HL-60/S4 treated with phorbol 12-myristate 13-acetate at 8.2 ng/mL for 4 days and 3 days (cell line): ENCODE data around the gene RAB3D.
"Not testable (repeated sequence)": the region's sequence is repeated elsewhere in the genome, so short reads cannot be mapped to it uniquely, and the experiment has no call there.

Experiments used
- in situ Hi-C: fragments of 300-500 bp; cut with MboI; formaldehyde crosslinking; loops from 2 replicates; pipeline ENCODE4 v1.15.0; 2022; ENCODE audit warnings: low sequenced_read_pairs

The RAB3D gene

DNA sequence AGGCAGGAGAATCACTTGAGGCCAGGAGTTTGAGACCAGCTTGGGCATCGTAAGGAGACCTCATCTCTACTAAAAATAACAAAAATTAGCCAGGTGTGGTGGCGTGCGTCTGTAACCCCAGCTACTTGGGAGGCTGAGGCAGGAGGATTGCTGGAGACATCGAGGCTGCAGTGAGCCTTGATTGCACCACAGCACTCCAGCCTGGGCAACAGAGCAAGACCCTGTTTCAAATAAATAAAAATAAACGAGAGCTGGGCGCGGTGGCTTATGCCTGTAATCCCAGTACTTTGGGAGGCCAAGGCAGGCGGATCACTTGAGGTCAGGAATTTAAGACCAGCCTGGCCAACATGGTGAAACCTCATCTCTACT, 626 bp upstream of the RAB3D start:
- in situ Hi-C loops = not testable (repeated sequence)

DNA sequence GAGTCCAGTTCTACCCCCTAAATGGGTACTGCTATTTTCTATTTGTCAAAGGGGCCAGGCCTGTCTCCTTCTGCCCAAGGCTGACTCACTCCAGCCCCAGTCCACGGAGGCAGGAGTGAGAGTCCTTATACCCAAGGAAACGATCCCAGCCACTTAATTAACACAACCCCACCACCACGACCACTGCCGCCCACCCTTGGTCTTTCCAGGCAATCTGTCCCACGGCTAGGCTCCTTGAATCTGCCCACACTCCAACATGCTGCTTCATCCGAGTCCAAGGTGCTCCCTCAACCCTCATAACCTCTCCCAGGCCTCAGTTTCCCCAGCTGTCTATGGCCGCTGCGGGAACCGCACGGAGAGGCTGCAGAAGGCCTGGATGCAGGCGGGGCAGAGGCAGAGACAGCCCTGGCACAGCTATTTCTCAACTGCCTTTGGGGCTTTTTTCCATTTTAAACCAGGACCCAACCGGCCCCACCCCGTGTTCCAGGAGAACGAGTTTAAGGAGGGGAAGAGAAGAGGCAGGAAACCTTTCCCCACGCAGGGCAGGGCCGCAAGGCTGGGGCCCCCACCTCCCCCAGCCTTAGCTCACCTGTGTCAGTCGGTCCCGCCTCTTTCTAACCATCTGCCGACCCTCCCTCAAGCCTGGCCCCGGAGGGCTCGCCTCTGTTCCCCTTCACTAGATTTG, 746 bp downstream of the RAB3D start:
- in situ Hi-C loops = no loop called here

DNA sequence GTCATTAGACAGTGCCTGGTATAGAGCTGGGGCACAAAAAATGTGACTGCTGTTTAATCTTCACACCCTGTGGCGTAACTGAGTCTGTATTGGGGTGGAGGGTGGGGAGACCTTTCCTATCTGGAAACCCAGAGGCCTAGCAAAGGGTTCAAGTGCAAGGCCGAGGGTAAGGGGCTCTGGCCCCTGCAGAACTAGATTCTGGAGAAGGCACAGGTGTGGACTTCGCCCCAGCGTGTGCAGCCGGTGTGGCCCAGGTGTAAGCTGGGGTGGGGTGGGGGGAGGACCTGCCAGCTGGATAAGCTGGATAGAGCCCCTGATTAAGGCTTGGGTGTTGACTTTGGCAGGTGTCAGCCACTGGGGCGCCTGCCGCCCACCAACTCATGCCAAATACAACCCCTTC, 1.3 kb downstream of the RAB3D start:
- in situ Hi-C loops = no loop called here

DNA sequence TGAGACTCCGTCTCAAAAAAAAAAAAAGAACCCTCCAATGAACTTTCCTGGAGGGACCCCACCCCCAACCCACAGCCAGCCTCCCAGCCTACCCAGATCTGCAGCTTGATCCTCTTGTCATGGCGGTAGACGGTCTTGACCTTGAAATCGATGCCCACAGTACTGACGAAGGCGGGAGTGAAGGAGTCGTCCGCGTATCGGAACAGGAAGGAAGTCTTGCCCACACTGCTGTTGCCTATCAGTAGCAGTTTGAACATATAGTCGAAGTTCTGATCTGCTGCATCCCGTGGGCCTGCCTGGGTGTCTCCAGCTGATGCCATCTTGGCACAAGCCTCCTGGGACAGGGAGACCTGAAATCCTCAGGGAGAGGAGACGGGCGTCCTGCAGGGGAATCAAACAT, 2.4 kb downstream of the RAB3D start:
- in situ Hi-C loops = no loop called here

DNA sequence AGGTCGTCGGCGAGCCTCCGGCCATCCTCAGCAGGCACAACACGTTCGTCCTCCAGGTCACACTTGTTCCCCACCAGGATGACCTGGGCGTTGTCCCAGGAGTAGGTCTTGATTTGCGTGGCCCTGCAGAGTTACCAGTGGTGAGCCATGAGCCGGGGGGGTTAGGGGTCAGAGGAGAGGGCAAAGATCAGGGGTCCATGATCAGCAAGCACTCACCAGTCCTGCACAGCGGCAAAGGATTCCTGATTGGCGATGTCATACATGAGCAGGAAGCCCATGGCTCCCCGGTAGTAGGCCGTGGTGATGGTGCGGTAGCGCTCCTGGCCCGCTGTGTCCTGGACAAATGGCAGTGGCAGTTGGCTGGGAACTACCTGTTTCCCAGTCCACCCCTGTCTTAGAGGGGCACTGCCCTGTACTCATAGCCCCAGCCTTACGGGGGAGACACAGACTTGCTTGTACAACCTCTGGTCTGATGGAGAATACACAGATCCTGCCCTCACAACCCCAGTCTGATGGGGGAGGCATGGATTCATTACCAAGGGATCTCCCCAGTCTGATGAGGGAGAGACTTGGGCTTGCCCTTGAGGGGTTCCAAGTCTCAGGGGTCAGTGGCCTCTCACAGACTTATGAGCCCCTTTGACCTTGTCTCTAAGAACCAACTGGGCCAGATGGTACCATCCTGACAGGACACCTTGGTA, 3.9 kb downstream of the RAB3D start:
- in situ Hi-C loops = no loop called here

DNA sequence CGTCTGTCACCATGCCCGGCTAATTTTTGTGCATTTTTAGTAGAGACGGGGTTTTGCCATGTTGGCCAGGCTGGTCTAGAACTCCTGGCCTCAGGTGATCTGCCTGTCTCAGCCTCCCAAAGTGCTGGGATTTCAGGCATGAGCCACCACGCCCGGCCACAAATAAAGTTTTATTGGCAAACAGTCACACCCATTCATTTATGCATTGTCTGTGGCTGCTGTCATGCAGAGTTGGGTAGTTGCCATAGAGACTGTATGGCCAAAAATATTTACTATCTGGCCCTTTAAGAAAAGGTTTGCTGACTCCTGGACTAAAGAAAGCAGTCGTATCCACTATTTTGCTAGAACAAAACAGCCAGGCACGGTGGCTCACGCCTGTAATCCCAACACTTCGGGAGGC, 5.6 kb downstream of the RAB3D start:
- in situ Hi-C loops = not testable (repeated sequence)

DNA sequence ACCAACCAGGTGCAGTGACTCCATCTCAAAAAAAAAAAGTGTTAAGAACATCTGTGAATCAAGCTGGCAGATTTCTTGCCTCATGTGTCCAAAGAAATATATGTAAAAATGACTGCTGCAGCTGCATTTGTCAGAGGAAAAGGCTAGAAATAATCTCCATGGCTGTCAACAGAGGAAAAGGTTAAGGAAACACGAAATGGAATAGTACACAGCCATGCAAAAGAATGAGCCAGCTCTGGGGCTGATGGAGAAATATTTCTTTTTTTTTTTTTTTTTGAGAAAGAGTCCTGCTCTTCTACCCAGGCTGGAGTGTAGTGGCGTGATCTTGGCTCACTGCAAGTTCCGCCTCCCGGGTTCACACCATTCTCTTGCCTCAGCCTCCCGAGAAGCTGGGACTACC, 6.6 kb downstream of the RAB3D start:
- in situ Hi-C loops = no loop called here

DNA sequence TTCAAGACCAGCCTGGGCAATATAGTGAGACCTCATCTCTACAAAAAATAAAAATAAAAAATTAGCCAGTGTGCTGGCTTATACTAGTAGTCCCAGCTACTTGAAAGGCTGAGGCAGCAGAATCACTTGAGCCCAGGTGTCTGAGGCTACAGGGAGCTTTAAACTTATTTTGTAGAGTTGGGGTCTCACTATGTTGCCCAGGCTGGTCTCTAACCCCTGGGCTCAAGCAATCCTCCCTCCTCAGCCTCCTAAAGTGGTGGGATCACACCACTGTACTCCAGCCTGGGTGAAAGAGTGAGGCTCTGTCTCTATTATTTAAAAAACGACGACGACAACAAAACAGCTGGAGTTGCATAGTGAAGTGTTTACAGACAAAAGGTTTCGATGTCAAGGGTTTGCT, 8.0 kb downstream of the RAB3D start:
- in situ Hi-C loops = no loop called here

DNA sequence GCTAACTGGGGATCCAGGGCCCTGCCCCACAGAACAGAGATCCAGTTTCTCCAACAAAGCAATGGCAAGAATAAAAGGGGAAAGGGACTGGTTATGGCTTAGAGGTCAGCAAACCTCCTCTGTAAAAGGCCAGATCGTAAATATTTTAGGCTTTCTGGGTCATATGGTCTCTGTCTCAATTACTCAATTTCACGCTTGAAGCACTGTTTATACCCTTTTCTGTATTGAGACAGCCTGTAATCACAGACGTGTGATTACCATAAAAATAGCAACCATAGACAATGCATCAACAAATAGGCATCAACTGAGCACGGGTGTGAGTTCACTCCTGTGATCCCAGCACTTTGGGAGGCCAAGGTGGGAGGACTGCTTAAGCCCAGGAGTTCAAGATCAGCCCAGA, 9.3 kb downstream of the RAB3D start:
- in situ Hi-C loops = no loop called here

DNA sequence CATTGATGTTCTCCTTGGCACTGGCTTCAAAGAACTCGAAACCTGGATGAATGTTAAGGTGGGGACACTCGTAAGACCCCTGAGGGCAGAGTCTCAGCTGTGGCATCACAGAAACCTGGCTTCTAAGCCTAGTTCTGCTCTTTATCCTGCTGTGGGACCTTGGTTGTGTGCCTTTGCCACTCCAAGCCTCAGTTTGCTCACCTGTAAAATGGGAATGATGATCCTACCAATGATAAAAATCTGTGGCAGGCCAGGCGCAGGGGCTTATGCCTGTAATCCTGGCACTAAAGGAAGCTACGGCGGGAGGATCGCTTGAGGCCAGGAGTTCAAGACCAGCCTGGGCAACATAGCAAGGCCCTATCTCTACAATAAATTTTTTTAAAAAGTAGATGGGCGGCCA, 13.9 kb downstream of the RAB3D start:
- in situ Hi-C loops = no loop called here

DNA sequence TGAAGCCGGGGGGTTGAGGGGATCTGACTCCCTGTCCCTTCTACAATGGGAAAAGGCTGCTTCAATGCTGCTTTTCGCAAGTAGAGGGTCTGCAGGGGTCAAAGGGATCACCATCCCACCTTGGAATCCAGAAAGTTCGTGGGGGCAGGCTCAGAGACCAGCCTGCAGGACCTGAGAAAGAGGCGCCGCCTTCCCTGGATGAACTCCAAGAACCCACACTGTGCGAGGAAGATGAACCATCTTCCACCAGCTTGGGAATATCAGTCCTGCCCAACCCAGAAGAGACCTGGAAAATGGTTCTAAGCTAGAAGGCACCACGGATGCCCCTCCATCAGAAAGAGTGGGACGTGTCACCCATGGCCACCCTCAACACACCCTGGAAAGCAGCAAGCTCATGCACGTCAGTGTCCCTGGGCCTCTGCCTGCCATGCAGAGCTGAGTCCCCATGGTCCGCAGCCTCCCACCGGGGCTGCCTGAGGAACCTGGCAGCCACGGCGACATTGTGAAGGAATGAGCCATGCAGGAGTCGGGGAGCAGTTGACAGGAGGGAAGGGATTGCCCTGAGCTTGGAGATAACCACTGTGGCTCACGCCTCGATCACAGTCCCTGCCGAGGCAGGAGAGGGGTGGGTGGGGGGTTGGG, 14.6 kb downstream of the RAB3D start:
- in situ Hi-C loops = no loop called here

DNA sequence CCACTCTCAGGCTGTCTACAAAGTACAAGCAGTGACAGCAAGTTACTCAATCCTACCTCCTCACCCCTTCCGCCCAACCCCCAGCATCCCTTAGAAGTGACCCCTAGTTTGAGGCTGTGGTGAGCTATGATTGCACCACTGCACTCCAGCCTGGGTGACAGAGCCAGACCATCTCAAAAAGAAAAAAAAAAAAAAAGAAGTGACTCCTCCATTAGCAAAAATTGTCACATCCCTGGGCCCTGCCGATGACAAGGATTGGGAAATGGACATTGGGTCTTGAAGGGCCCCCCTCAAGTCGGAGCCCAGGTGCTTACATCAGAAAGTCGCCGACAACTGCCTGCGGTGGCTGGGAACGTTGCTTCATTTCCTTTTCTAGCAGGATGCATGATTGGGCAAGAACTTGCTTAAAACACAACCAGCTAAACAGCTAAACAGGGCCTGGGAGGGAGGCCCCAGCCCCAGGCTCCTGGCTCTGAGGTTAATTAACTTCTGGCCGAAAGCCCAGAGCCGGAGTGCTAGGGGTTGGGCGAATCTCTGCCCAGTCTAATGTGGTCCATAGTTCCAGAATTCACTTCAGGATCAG, 15.3 kb downstream of the RAB3D start:
- in situ Hi-C loops = no loop called here

DNA sequence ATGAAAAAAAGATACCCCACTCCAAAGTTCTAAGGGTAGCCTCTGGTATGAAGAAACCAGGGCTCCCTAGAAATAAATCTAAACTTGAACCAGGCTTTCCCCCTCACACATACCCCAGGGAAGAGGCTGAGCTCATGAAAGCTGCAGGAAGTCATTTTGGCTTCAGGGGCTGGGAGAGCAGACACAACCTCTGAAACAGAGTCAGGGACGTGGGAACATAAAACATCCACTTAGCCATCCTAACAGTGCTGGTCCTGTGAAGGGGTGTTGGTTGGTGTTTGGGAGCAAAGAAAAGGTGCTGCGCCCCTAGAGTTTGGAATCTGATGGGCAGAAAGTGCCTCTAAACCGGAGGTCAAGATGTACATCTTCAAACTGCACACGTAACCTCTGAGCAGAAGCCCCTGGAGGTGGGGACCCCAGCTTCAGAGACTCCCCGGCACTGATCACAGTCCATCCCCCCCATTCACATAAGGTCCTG, 15.8 kb downstream of the RAB3D start:
- in situ Hi-C loops = no loop called here

DNA sequence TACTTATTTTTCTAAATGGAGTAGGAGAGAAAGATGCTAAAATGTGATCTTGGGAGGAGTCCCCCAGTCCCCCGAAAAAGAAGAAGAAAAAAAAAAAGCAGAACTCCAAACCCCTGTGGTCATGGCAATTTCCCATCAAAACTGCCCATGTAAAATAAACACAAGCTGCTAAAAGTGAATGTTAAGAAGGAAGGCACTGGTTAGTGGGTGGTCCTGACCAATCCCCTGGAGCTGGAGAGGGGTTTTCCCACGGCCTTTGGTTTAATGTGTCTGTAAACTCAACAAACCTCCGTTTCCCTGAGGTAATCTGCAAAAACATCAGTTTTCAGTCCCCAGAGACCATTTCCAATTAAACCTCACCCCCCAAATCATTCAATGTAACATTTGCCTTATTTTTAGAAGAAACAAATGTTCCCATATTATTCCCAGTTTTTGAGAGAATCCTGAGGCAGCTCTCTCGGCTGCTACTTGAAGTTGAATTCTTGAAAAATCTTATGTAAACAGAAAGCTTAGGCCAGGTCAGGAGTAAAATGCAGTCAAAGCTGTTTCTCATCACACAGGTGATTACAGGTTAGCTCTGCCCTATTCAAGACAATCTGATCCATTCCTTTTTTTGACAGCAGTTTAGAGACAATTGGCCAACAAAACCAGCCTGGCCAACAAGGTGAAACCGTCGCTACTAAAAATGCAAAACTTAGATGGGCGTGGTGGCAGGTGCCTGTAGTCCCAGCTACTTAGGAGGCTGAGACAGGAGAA, 17.0 kb downstream of the RAB3D start:
- in situ Hi-C loops = no loop called here

DNA sequence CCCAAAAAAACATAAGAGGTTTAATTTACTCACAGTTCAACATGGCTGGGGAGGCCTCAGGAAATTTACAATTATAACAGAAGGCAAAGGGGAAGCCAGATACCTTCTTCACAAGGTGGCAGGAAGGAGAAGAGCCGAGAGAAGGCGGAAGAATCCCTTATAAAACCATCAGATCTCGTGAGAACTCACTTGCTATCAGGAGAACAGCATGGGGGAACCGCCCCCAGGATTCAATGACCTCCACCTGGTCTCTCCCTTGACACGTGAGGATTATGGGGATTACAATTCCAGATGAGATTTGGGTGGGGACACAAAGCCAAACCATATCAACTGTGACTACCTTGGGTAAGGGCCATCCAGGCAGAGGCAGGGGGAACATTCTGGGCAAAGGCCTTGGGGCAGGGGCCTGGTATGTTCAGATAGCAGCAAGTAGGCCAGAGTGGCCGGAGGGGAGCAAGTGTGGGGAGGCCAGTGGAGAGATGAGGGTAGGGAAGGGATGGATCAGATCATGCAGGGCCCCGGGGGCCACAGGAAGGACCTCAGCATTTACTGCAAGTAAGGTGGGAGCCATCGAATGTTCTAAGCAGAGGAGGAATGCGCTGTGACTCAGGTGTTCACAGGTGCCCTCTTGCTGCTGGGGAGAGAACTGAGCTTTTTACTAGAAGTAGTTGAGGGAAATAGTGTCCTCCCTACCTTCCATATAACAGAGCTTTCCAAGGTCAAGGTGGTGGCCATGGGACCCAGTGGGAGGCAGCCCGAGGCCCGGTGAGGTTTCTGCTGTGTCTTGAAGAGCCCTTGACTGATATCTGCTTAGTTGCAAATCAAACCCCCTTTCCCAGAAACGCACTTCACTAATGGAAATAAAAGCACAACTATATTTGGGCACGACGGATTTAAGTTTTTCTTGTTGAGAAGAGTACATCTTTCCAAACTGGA, 18.0 kb downstream of the RAB3D start:
- in situ Hi-C loops = no loop called here

DNA sequence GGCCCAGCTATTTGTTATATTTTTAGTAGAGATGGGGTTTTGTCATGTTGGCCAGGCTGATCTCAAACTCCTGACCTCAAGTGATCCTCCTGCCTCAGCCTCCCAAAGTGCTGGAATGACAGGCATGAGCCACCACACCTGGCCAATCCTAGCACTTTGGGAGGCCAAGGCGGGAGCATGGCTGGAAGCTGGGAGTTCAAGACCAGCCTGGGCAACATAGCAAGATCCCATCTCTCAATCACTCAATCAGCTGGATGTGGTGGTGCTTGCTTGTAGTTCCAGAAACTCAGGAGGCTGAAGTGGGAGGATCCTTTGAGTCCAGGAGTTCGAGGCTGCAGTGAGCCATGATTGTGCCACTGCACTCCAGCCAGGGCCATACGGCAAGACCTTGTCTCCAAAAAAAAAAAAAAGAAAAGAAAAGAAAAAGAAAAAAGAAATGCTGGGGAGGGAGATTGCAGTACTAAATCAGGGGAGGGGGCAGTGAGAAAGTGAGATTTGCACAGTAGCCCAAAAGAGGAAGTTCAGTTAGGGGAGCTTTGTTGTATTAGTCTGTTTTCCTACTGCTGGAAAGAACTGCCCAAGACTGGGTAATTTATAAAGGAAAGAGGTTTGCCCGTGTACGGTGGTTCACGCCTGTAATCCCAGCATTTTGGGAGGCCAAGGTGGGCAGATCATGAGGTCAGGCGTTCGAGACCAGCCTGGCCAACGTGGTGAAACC, 19.0 kb downstream of the RAB3D start:
- in situ Hi-C loops = not testable (repeated sequence)

DNA sequence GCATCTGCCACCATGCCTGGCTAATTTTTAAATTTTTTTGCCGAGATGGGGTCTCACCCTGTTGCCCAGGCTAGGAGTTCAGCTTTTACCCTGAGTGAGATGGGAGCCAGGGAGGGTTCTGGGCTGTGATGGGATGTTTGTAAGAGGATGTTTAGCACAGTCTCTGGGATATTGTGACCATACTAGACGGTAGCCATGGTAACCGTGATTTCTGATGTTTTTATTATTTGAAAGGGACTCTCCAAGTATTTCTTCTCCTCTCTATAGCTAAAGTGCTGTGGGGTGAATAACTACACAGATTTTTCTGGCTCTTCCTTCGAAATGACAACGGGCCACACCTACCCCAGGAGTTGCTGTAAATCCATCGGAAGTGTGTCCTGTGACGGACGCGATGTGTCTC, 33.1 kb downstream of the RAB3D start:
- in situ Hi-C loops = no loop called here

DNA sequence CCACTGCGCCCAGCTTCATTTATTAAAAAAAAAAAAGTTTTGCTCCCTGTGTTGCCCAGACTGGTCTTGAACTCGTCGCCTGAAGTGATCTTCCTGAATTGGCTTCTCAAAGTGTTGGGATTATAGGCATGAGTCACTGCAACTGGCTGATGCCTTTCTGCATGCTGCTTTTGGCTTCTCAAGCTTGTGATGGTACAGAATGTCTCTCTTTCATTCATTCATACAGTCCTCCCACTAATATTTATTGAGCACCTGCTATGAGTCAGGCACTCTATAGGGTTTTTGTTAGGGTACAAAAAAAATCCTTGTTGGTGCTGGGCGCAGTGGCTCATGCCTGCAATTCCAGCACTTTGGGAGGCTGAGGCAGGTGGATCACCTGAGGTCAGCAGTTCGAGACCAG, 34.5 kb downstream of the RAB3D start:
- in situ Hi-C loops = no loop called here

DNA sequence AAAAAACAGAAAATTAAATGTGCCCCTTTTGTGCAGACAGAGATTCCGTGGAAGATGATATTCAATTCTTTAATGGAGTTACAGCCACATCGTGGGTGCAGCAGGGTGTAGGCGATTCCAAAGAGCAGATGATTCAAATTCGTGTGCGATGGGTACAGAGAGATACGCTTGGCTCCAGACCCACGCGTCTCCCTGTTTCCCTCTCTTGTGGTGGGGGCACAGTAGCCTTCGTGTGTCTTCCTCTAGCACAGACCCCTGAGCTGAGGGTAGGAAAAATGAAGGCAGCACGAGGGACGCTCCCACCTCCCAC, 38.7 kb downstream of the RAB3D start:
- in situ Hi-C loops = no loop called here
